MM.1S (cell line): ENCODE data around the gene PLEKHG1.

Experiments
- CTCF ChIP-seq: fragments of 300-600 bp; sonication (generic); IDR thresholded peaks from 2 replicates; pipeline ENCODE4 v1.5.1; 2016; ENCODE audit warnings: antibody characterized with exemption, low read length, mixed read lengths
- EZH2phosphoT487 ChIP-seq: fragments of 300-600 bp; sonication (generic); IDR thresholded peaks from 2 replicates; pipeline ENCODE4 v1.6.1; 2018; ENCODE audit warnings: antibody characterized with exemption, low read length

- TF ChIP-seq CTCF (no peak), EZH2phosphoT487 (no peak)
Measured at GRCh38 chr6:150607329-150607650, 7.6 kb downstream of the PLEKHG1 start.
